Measurements from ENCODE around the gene TUBB. TPM values are rescaled to one million over a fixed set of nuclear protein-coding genes. Genes with fewer than 3 reads are reported as not detected.
A peak's percentile ranks its signal among the peaks of the same experiment; 100 is the strongest.

Gene TUBB
- total RNA-seq, 2 donors from 2014 or later = 80.9 to 84.4 TPM

DNA sequence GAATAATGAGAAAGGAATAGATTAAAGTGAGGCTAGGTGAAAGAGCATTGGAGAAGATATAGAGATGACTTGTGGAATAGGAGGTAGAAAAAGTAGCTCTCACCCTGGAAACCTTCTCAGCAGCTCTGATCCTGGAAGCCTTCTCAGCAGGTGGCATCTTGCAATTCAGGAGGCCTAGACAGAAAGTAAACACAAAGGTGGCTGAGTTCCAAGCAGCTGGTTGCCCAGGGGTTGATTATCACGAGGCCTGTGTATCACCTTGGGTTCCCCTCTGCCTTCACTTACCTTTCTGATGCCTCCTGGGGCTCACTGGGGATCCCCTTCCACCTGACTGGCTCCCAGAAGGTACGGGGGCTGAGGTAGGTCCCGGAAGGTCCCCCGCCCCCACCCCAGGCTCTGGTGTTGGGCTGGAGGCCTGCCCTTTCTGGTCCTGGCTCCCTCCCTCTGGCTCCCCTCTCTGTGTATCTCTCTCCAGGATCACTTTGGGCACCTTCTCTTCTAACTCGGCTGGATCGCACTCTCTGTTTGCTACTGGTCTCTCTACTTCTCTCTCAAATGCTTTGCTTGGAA is 12.8 kb upstream of the TUBB start:
- H3K36me3 ChIP-seq (replicated peaks in 1 of 2; ENCODE audit: insufficient read depth in 1 of 2, low read depth in 2 of 2) = peaks cover 0 to 3% of the 10 kb centered on the region in 2 donors
- no peaks in the 10 kb centered on the region for H3K27me3 ChIP-seq

DNA sequence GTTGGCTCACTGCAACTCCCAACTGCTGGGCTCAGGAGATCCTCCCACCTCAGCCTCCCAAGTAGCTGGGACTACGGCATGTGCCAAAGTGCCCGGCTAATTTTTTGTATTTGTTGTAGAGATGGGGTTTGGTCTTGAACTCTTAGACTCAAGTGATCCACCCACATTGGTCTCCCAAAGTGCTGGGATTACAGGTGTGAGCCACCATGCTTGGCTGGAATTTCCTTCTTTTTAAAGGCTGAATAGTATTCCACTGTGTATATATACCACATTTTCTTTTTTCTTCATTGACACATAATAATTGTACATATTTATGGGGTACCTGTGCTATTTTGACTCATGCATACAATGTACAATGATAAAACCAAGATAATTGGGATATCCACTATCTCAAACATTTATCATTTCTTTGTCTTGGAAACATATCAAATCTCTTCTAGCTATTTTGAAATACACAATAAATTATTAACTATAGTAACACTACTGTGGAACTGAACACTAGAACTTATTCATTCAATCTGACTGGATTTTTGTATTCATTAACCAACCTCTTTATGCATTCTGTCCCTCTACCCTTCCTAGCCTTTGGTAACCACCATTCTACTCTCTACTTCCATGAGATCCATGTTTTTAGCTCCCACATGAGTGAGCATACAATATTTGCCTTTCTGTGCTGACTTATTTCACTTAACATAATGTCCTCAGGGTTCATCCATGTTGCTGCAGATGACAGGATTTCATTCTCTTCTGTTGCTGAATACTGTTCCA is 10.9 kb upstream of the TUBB start:
- no peak overlapping the region for H3K4me3 ChIP-seq
- WGBS, 2 donors = 83 to 93% methylated on average over 2 of the region's 2 CpGs
- no peaks in the 10 kb centered on the region for H3K9me3 ChIP-seq
- TF ChIP-seq POLR2A (IDR thresholded peaks at IDR 0.05) = no peak
- TF ChIP-seq, protein P1, sequence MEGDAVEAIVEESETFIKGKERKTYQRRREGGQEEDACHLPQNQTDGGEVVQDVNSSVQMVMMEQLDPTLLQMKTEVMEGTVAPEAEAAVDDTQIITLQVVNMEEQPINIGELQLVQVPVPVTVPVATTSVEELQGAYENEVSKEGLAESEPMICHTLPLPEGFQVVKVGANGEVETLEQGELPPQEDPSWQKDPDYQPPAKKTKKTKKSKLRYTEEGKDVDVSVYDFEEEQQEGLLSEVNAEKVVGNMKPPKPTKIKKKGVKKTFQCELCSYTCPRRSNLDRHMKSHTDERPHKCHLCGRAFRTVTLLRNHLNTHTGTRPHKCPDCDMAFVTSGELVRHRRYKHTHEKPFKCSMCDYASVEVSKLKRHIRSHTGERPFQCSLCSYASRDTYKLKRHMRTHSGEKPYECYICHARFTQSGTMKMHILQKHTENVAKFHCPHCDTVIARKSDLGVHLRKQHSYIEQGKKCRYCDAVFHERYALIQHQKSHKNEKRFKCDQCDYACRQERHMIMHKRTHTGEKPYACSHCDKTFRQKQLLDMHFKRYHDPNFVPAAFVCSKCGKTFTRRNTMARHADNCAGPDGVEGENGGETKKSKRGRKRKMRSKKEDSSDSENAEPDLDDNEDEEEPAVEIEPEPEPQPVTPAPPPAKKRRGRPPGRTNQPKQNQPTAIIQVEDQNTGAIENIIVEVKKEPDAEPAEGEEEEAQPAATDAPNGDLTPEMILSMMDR (IDR thresholded peaks at IDR 0.05) = no peak
- peak overlapping the region in 3 of 4 donors; percentile 17 to 77 (median 52) for H3K27ac ChIP-seq
- ATAC-seq = peak; percentile 78
- H3K4me1 ChIP-seq = peaks cover 28% of the 10 kb centered on the region
- DNase-seq = no peak
- intact Hi-C loops (cut with DNase I) = no loop called here
- no peaks in the 10 kb centered on the region for H3K27me3 ChIP-seq
- peaks cover 0 to 3% of the 10 kb centered on the region in 2 donors for H3K36me3 ChIP-seq (replicated peaks in 1 of 2; ENCODE audit: insufficient read depth in 1 of 2, low read depth in 2 of 2)

More for the DNA sequence above, 12.8 kb upstream of the TUBB start:
- intact Hi-C loops (cut with DNase I) = no loop called here
- DNase-seq (peak in 3 of 4 donors; percentile 46 to 62 (median 51)), ATAC-seq (peak; percentile 20)
- WGBS, 2 donors = 52 to 57% methylated on average over 5 to 6 of the region's 6 CpGs
- H3K9me3 ChIP-seq = no peaks in the 10 kb centered on the region
- TF ChIP-seq POLR2A (IDR thresholded peaks at IDR 0.05) = no peak
- TF ChIP-seq, protein P1 (IDR thresholded peaks at IDR 0.05) = no peak
- peaks cover 28% of the 10 kb centered on the region for H3K4me1 ChIP-seq
- no peak overlapping the region for H3K4me3 ChIP-seq
- H3K27ac ChIP-seq = peak overlapping the region in 3 of 4 donors; percentile 52 to 65 (median 62)

DNA sequence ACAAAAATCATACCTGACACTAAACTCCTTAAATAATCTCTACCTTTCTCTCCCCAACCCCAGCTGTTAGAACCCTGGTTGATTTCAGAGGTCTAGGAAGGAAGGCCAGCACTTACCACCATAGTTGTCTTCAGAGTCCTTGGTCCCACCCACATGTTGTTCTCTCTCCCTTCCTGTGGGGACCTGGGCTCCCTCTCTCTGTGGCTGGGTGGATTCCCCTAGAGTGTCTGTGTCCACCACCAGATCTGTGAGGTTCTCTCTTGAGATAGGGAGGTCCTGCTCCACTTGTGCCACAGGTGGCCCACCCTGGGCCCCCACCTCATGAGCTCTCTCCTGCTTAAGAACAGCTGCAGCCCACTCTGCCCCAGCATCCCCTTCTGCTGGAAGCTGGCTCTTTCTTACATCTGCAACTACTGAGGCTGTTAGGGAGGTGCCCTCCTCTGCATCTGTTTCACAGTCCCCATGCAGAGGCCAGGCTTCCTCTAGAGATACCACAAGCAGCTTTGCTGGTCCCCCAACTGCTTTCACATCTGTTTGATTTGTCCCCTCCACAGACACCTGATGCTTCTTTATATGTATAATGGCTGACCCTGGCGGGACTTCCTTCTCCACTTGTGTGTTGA is 8.3 kb upstream of the TUBB start:
- Histone ChIP-seq H3K27me3 (no peaks in the 10 kb centered on the region), H3K9me3 (no peaks in the 10 kb centered on the region), H3K36me3 (replicated peaks in 1 of 2; ENCODE audit: insufficient read depth in 1 of 2, low read depth in 2 of 2) (peaks cover 0 to 3% of the 10 kb centered on the region in 2 donors), H3K27ac (peak overlapping the region in 2 of 4 donors; percentile 19 to 32), H3K4me3 (no peak overlapping the region), H3K4me1 (peaks cover 33% of the 10 kb centered on the region)
- ATAC-seq = no peak
- no peak for TF ChIP-seq POLR2A (IDR thresholded peaks at IDR 0.05)
- TF ChIP-seq, protein P1 (IDR thresholded peaks at IDR 0.05) = no peak
- intact Hi-C loops (cut with DNase I) = no loop called here
- DNase-seq = no peak
- WGBS, 2 donors = 83 to 100% methylated on average over 1 of the region's 1 CpG

DNA sequence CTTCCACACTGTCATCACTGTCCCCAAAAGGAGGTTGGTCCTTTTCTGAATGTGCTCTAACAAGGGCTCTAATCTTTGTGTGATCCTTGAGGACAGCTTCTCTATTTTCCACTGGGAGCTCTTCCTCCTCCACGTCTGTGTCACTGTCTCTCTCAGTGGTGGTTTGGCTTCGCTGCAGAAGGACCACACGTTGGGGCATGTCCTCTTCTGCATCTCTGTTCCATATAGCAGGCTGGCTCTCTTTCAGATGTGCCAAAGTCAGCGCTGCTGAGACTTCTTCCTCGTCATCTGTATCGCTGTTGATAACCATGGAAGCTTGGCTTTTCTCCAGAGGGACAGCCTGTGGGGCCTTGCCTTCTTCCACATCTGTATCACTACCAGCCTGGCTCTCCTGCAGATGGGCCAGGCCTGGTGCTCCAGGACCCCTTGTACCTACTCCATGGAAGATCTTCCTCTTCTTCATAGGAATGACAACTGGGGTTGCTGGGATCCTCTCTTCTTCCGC is 7.7 kb upstream of the TUBB start:
- no peak for TF ChIP-seq POLR2A (IDR thresholded peaks at IDR 0.05)
- TF ChIP-seq, protein P1 (IDR thresholded peaks at IDR 0.05) = no peak
- intact Hi-C loops (cut with DNase I) = no loop called here
- H3K4me3 ChIP-seq = no peak overlapping the region
- peaks cover 28% of the 10 kb centered on the region for H3K4me1 ChIP-seq
- H3K9me3 ChIP-seq = no peaks in the 10 kb centered on the region
- H3K27ac ChIP-seq = peak overlapping the region in 1 of 4 donors; percentile 15
- DNase-seq = no peak
- no peak for ATAC-seq
- no peaks in the 10 kb centered on the region for H3K27me3 ChIP-seq
- peaks cover 0 to 3% of the 10 kb centered on the region in 2 donors for H3K36me3 ChIP-seq (replicated peaks in 1 of 2; ENCODE audit: insufficient read depth in 1 of 2, low read depth in 2 of 2)
- 73 to 96% methylated on average over 5 to 7 of the region's 7 CpGs for WGBS, 2 donors

Data from body of pancreas (tissue), 4 donors.